Naive thymus-derived CD4-positive, alpha-beta T cell (primary cell): ENCODE measurements around the gene TRERF1. TPM values are rescaled to one million over a fixed set of nuclear protein-coding genes. Genes with fewer than 3 reads are reported as not detected.
"Not testable (repeated sequence)": the region's sequence is repeated elsewhere in the genome, so short reads cannot be mapped to it uniquely, and the experiment has no call there.

Experiments
- ATAC-seq: fragments of 150-1000 bp; cut with Tn5 transposase; 2 replicates; pipeline ENCODE4 v1.10.0; 2021; ENCODE audit warnings: mild to moderate bottlenecking, moderate library complexity
- CTCF ChIA-PET: fragments of 350-600 bp; sonication (Branson Sonifier 250); formaldehyde crosslinking; loops from one replicate; lab custom pipeline; 2021; ENCODE audit warnings: antibody characterized with exemption; lab: Charles Lee
- POLR2A ChIA-PET: fragments of 350-600 bp; sonication (Branson Sonifier 250); formaldehyde crosslinking; loops from one replicate; lab custom pipeline; 2021; ENCODE audit warnings: antibody characterized with exemption, inconsistent platforms; lab: Charles Lee
- DNase-seq, 9 donors: peaks; one replicate each; pipeline versions ENCODE4 v3.0.0 to v3.0.0-alpha.2; 2020 to 2022; ENCODE audit warnings: mixed read lengths in 1 of 9
- H3K27ac ChIP-seq: one replicate; pipeline ENCODE4 v1.7.0; 2013; ENCODE audit warnings: mild to moderate bottlenecking, low read depth, low read length, moderate library complexity
- H3K27me3 ChIP-seq, 2 donors: one replicate each; pipeline ENCODE4 v1.7.0; 2013; ENCODE audit warnings: low read length in 2 of 2, mild to moderate bottlenecking in 2 of 2, moderate library complexity in 2 of 2; ENCODE audit not compliant: control insufficient read depth in 2 of 2, insufficient read depth in 2 of 2
- H3K36me3 ChIP-seq, 3 experiments: 1 replicate in 2 of 3; 2 replicates in 1 of 3; pipeline ENCODE4 v1.7.0; 2013; ENCODE audit warnings: low read length in 3 of 3, mild to moderate bottlenecking in 3 of 3, moderate library complexity in 1 of 3; ENCODE audit not compliant: insufficient read depth in 3 of 3, control insufficient read depth in 2 of 3
- H3K4me1 ChIP-seq, 2 donors: one replicate each; pipeline ENCODE4 v1.7.0; 2013; ENCODE audit warnings: low read length in 2 of 2, mild to moderate bottlenecking in 2 of 2, moderate library complexity in 1 of 2; ENCODE audit not compliant: control insufficient read depth in 2 of 2, insufficient read depth in 2 of 2
- H3K4me3 ChIP-seq: 2 replicates; pipeline ENCODE4 v1.7.0; 2013; ENCODE audit warnings: mild to moderate bottlenecking, low read length
- H3K9me3 ChIP-seq, 3 experiments: 1 replicate in 2 of 3; 2 replicates in 1 of 3; pipeline ENCODE4 v1.7.0; 2013; ENCODE audit warnings: low read length in 3 of 3; ENCODE audit not compliant: control insufficient read depth in 2 of 3
- H3K27ac Mint-ChIP-seq, 9 donors: one replicate each; pipeline ENCODE4 v1.8.0; 2020 to 2022; ENCODE audit warnings: mixed read lengths in 9 of 9, mild to moderate bottlenecking in 8 of 9, moderate library complexity in 5 of 9, inconsistent platforms in 2 of 9
- H3K27me3 Mint-ChIP-seq, 5 donors: one replicate each; pipeline ENCODE4 v1.8.0; 2021 to 2022; ENCODE audit warnings: mixed read lengths in 5 of 5, mild to moderate bottlenecking in 1 of 5
- H3K36me3 Mint-ChIP-seq, 5 donors: one replicate each; pipeline ENCODE4 v1.8.0; 2020 to 2022; ENCODE audit warnings: mixed read lengths in 5 of 5, mild to moderate bottlenecking in 3 of 5, inconsistent platforms in 1 of 5
- H3K4me1 Mint-ChIP-seq, 7 donors: one replicate each; pipeline ENCODE4 v1.8.0; 2020 to 2022; ENCODE audit warnings: mixed read lengths in 7 of 7, mild to moderate bottlenecking in 3 of 7, inconsistent platforms in 1 of 7
- H3K4me3 Mint-ChIP-seq, 10 donors: one replicate each; pipeline ENCODE4 v1.8.0; 2020 to 2022; ENCODE audit warnings: mild to moderate bottlenecking in 10 of 10, mixed read lengths in 10 of 10, moderate library complexity in 6 of 10, inconsistent platforms in 2 of 10
- H3K9me3 Mint-ChIP-seq, 11 donors: one replicate each; pipeline ENCODE4 v1.8.0; 2020 to 2022; ENCODE audit warnings: mixed read lengths in 11 of 11, mild to moderate bottlenecking in 4 of 11, inconsistent platforms in 1 of 11, moderate library complexity in 1 of 11
- intact Hi-C, 2 donors: fragments of 100-400 bp; cut with micrococcal nuclease; formaldehyde crosslinking; loops; one replicate each; pipeline ENCODE4 v1.15.1; 2023
- polyA plus RNA-seq, 2 donors: library from polyadenylated mRNA; unstranded; fragments of 300-500 nt; fragmentation: Illumina TruSeq; gene quantifications; one replicate each; pipeline ENCODE4 v1.2.3, GENCODE V29; 2021
- total RNA-seq, 6 experiments: library from RNA in 5 of 6; stranded (reverse) in 5 of 6; gene quantifications; 1 replicate in 5 of 6; 2 replicates in 1 of 6; pipeline ENCODE4 v1.2.3 and lab custom pipeline; 2021 to 2026

TRERF1 gene
- total and polyA plus RNA-seq, 7 experiments from 2014 or later = 4.8 to 32.4 (median 21.0) TPM

DNA sequence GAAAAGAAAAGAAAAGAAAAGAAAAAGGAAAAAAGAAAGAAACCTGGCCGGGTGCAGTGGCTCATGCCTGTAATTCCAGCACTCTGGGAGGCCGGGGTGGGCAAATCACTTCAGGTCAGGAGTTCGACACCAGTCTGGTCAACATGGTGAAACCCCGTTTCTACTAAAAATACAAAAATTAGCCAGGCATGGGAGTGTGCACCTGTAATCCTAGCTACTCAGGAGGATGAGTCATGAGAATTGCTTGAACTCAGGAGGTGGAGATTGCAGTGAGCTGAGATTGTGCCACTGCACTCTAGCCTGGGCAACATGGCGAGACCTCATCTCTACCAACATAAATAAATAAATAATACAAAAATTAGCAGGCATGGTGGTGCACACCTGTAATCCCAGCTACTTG, 259.3 kb downstream of the TRERF1 start:
- H3K4me3 Mint-ChIP-seq, H3K9me3 ChIP-seq, intact Hi-C loops, H3K27me3 Mint-ChIP-seq, H3K27ac ChIP-seq, H3K4me1 ChIP-seq, H3K4me3 ChIP-seq, DNase-seq, H3K27me3 ChIP-seq, ATAC-seq, H3K36me3 ChIP-seq, H3K9me3 Mint-ChIP-seq, H3K4me1 Mint-ChIP-seq: not testable (repeated sequence)
- POLR2A ChIA-PET = interaction anchor here (0.6 kb wide), 1 partner anchor 412 kb away, joined by 3 read pairs; the partner anchor contains the start of gene PRICKLE4
- CTCF ChIA-PET = interaction anchor here (1.6 kb wide), 1 partner anchor 487 kb away, joined by 4 read pairs; no protein-coding TSS in a partner anchor
- H3K27ac Mint-ChIP-seq = peak overlapping the region in 1 of 9 donors; percentile 26
- peaks cover 0 to 20% (median 6%) of the 10 kb centered on the region in 5 donors for H3K36me3 Mint-ChIP-seq

DNA sequence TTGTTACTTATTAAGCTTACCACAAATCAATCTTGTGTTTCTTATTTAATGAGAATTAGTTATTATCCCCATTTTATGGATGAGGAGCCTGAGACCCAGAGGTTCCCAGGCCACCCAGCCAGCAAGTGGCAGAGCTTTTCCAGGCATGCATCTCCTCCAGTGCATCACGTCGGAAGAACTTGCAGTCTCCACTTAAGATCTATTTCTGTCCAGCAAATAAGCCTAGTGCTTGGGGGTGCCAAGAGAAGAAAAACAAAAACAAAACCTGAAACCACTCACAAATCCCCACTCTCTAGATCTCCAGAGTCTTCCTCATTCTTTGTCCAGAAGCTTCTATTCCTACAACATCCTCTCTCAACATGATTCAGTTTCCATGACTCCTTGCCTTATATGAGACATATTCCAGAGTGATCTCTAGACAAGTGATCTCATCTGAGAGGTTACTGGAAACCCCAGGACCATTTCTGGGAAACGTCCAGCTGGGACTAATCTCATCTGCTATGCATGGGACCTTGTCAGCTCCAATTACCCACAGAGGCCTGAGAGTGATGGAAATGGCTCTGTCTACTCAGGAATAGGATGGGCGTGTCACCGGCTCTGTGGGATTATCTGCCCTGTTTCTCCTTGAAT, 261.1 kb downstream of the TRERF1 start:
- Mint-ChIP-seq H3K4me1 (peaks cover 0 to 2% (median 0%) of the 10 kb centered on the region in 7 donors), H3K4me3 (no peak overlapping the region), H3K36me3 (peaks cover 0 to 20% (median 6%) of the 10 kb centered on the region in 5 donors), H3K27ac (peak overlapping the region in 1 of 9 donors; percentile 27), H3K9me3 (peaks cover 0 to 2% (median 0%) of the 10 kb centered on the region in 11 donors), H3K27me3 (no peaks in the 10 kb centered on the region)
- POLR2A ChIA-PET = no interaction called here
- no peaks in the 10 kb centered on the region for H3K4me1 ChIP-seq
- no peak for DNase-seq
- intact Hi-C loops = no loop called here
- ATAC-seq = no peak
- no peak overlapping the region for H3K27ac ChIP-seq
- H3K9me3 ChIP-seq = no peaks in the 10 kb centered on the region
- H3K4me3 ChIP-seq = no peak overlapping the region
- CTCF ChIA-PET = no interaction called here
- H3K36me3 ChIP-seq = no peaks in the 10 kb centered on the region
- H3K27me3 ChIP-seq = no peaks in the 10 kb centered on the region

DNA sequence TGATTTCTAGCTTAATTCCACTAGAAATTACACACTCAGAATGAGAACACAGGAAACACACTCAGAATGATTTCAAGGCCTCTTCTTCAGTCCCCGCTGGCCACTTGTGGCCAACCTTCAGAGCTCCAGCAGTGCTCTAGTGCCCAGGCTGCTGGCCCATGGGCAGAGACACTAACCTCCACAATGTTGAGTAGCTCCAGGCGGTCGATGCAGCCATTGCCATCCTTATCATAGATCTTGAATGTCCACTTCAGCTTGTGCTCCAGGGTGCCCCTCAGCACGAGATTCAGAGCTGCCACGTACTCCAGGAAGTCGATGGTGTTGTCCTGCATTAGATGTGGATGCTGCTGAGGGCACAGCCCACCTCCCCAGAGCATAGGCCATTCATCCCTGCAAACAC, 263.3 kb downstream of the TRERF1 start:
- Histone ChIP-seq H3K27ac (no peak overlapping the region), H3K27me3 (no peaks in the 10 kb centered on the region), H3K4me1 (no peaks in the 10 kb centered on the region), H3K4me3 (no peak overlapping the region), H3K36me3 (no peaks in the 10 kb centered on the region), H3K9me3 (no peaks in the 10 kb centered on the region)
- Mint-ChIP-seq H3K36me3 (peaks cover 0 to 26% (median 6%) of the 10 kb centered on the region in 5 donors), H3K27ac (no peak overlapping the region), H3K4me1 (peaks cover 0 to 2% (median 0%) of the 10 kb centered on the region in 7 donors), H3K4me3 (no peak overlapping the region), H3K9me3 (no peaks in the 10 kb centered on the region), H3K27me3 (no peaks in the 10 kb centered on the region)
- no peak for DNase-seq
- intact Hi-C loops = no loop called here
- ATAC-seq = no peak
- ChIA-PET CTCF (no interaction called here), POLR2A (no interaction called here)

DNA sequence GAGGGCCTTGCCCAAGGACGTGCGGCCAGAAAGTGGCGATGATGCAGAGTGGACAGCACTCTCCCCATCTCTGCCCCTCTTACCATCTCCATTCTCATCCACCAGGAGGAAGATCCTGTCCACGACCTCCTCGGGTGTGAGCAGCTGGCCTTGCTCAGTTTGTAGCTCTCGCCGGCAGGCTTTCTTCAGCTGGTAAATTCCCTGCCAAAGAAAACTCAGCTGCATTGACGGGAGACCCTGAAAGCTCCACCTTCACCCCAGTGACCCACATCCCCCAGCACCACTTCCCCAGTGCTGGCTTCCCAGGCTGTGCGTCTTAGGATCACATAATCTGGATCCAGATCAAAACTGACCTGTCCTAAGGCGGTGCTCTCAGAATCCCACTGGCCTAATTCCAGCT, 266.1 kb downstream of the TRERF1 start:
- no peaks in the 10 kb centered on the region for H3K27me3 ChIP-seq
- no peaks in the 10 kb centered on the region for H3K4me1 ChIP-seq
- Mint-ChIP-seq H3K27ac (no peak overlapping the region), H3K27me3 (no peaks in the 10 kb centered on the region), H3K4me3 (no peak overlapping the region), H3K4me1 (peaks cover 0 to 2% (median 0%) of the 10 kb centered on the region in 7 donors), H3K9me3 (no peaks in the 10 kb centered on the region), H3K36me3 (peaks cover 0 to 16% (median 3%) of the 10 kb centered on the region in 5 donors)
- no peak for DNase-seq
- H3K27ac ChIP-seq = no peak overlapping the region
- H3K4me3 ChIP-seq = no peak overlapping the region
- intact Hi-C loops = no loop called here
- ChIA-PET POLR2A (no interaction called here), CTCF (no interaction called here)
- H3K36me3 ChIP-seq = no peaks in the 10 kb centered on the region
- no peak for ATAC-seq
- H3K9me3 ChIP-seq = no peaks in the 10 kb centered on the region

- ChIA-PET CTCF (no interaction called here), POLR2A (no interaction called here)
- Mint-ChIP-seq H3K36me3 (peaks cover 0 to 14% (median 0%) of the 10 kb centered on the region in 5 donors), H3K4me1 (peaks cover 0 to 3% (median 0%) of the 10 kb centered on the region in 7 donors), H3K9me3 (no peaks in the 10 kb centered on the region), H3K27me3 (peaks cover 0 to 6% (median 6%) of the 10 kb centered on the region in 5 donors), H3K4me3 (no peak overlapping the region), H3K27ac (no peak overlapping the region)
- intact Hi-C loops = no loop called here
- H3K4me3 ChIP-seq = no peak overlapping the region
- no peak for ATAC-seq
- H3K9me3 ChIP-seq = no peaks in the 10 kb centered on the region
- no peaks in the 10 kb centered on the region for H3K36me3 ChIP-seq
- no peak for DNase-seq
- no peak overlapping the region for H3K27ac ChIP-seq
- no peaks in the 10 kb centered on the region for H3K27me3 ChIP-seq
- H3K4me1 ChIP-seq = no peaks in the 10 kb centered on the region
These were observed 267.3 kb downstream of the TRERF1 start for GRCh38 chr6:42184475-42184874.

GRCh38 chr6:42182101-42182500, 269.6 kb downstream of the TRERF1 start:
- ATAC-seq = no peak
- Histone ChIP-seq H3K27me3 (no peaks in the 10 kb centered on the region), H3K4me3 (no peak overlapping the region), H3K4me1 (no peaks in the 10 kb centered on the region), H3K36me3 (no peaks in the 10 kb centered on the region), H3K9me3 (no peaks in the 10 kb centered on the region), H3K27ac (no peak overlapping the region)
- peaks cover 2 to 16% (median 6%) of the 10 kb centered on the region in 5 donors for H3K27me3 Mint-ChIP-seq
- H3K4me3 Mint-ChIP-seq = no peak overlapping the region
- peaks cover 0 to 6% (median 3%) of the 10 kb centered on the region in 7 donors for H3K4me1 Mint-ChIP-seq
- H3K27ac Mint-ChIP-seq = no peak overlapping the region
- H3K36me3 Mint-ChIP-seq = peaks cover 0 to 6% (median 0%) of the 10 kb centered on the region in 5 donors
- POLR2A ChIA-PET = no interaction called here
- H3K9me3 Mint-ChIP-seq = no peaks in the 10 kb centered on the region
- intact Hi-C loops = no loop called here
- CTCF ChIA-PET = no interaction called here
- DNase-seq = no peak

GRCh38 chr6:42179945-42180313, 271.8 kb downstream of the TRERF1 start:
- Mint-ChIP-seq H3K4me1 (peaks cover 0 to 6% (median 3%) of the 10 kb centered on the region in 7 donors), H3K4me3 (no peak overlapping the region), H3K9me3 (peaks cover 0 to 1% (median 0%) of the 10 kb centered on the region in 11 donors), H3K36me3 (peaks cover 0 to 1% (median 0%) of the 10 kb centered on the region in 5 donors), H3K27ac (no peak overlapping the region), H3K27me3 (peaks cover 5 to 16% (median 6%) of the 10 kb centered on the region in 5 donors)
- intact Hi-C loops = loop anchor here in 1 of 2 donors (5.0 kb wide), 1 partner anchor 367 kb away; no protein-coding TSS in a partner anchor
- no peak overlapping the region for H3K27ac ChIP-seq
- no peak for ATAC-seq
- DNase-seq = no peak
- H3K36me3 ChIP-seq = no peaks in the 10 kb centered on the region
- ChIA-PET CTCF (no interaction called here), POLR2A (no interaction called here)
- H3K9me3 ChIP-seq = no peaks in the 10 kb centered on the region
- no peaks in the 10 kb centered on the region for H3K27me3 ChIP-seq
- H3K4me1 ChIP-seq = no peaks in the 10 kb centered on the region
- H3K4me3 ChIP-seq = no peak overlapping the region
